Adipocyte (in vitro differentiated cells): ENCODE results near the gene OXER1.

Experiments
- DNase-seq: peaks from one replicate; pipeline ENCODE4 v3.0.0-alpha.2; 2015; ENCODE audit warnings: low read depth
- H3K27me3 ChIP-seq: replicated peaks from 2 replicates; pipeline ENCODE4 v1.7.0; 2013; ENCODE audit warnings: mild to moderate bottlenecking, low read length, moderate library complexity; ENCODE audit not compliant: control insufficient read depth, insufficient read depth
- H3K36me3 ChIP-seq: 2 replicates; pipeline ENCODE4 v1.7.0; 2013; ENCODE audit warnings: low read length, mild to moderate bottlenecking, moderate library complexity; ENCODE audit not compliant: control insufficient read depth, insufficient read depth, severe bottlenecking
- H3K4me1 ChIP-seq: 2 replicates; pipeline ENCODE4 v1.7.0; 2013; ENCODE audit warnings: mild to moderate bottlenecking, low read length, moderate library complexity; ENCODE audit not compliant: control insufficient read depth, insufficient read depth
- H3K4me3 ChIP-seq: 2 replicates; pipeline ENCODE4 v1.7.0; 2013; ENCODE audit warnings: mild to moderate bottlenecking, low read length, moderate library complexity
- H3K9ac ChIP-seq: 2 replicates; pipeline ENCODE4 v1.7.0; 2013; ENCODE audit warnings: mild to moderate bottlenecking, low read length, moderate library complexity
- H3K9me3 ChIP-seq: 2 replicates; pipeline ENCODE4 v1.7.0; 2013; ENCODE audit warnings: mild to moderate bottlenecking, low read length, moderate library complexity; ENCODE audit not compliant: control insufficient read depth

Gene OXER1

DNA sequence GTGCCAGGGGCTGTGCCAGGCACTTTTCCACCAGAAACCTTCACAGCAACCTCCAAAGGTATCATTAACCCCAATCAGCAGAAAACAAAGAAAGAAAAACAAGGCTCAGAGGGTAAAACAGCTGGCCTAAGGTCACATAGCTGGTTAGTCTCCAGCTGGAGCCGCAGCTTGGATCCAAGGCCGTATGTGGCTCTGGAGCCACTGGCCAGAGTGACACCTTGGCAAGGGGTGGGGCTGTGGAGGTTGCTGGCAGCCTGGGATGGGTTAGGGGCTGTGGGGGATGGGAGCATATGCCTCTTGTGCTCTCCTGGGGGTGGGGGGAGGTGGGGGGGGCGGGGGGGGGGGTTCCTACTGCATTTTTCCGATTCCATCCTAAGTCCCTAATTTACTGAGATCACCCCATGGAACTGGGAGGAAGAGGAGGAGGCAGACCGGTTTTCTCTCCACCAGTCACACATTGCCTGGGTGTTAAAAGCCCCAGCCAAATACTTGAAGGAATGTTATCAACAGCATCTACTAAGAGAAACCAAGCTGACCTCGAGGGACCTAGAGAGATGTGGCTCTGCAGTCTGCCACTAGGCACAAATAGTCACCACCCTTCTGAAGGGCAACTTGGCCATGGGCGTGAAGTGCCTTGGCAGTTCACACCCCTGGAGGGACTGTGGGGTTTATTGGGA lies 20.4 kb upstream of the OXER1 start:
- H3K9ac ChIP-seq = no peak overlapping the region
- DNase-seq = no peak
- no peak overlapping the region for H3K4me3 ChIP-seq
- no peaks in the 10 kb centered on the region for H3K9me3 ChIP-seq
- H3K4me1 ChIP-seq = no peaks in the 10 kb centered on the region
- H3K36me3 ChIP-seq = no peaks in the 10 kb centered on the region
- peaks cover 12% of the 10 kb centered on the region for H3K27me3 ChIP-seq

DNA sequence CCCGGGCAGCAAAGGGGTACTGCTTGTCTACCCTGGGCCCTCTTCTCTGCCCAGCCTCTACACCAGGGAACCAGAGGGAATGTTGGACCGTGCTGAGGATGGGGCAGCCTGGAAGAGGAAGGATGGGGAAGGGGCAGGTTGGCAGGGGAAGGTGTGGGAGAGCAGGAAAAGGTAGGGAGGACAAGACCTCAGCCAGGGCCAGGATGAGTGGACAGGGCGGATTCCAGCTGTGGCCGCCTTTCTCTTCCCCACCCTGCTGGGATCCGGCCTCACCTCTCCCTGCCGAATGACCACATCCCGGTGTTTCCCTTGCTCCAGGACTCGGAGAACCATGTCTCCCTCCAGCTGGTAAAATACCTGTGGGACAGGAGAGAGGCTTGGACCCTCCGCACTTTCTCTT lies 19.6 kb upstream of the OXER1 start:
- Histone ChIP-seq H3K27me3 (peaks cover 12% of the 10 kb centered on the region), H3K4me1 (peaks cover 2% of the 10 kb centered on the region), H3K36me3 (no peaks in the 10 kb centered on the region), H3K4me3 (no peak overlapping the region), H3K9me3 (no peaks in the 10 kb centered on the region), H3K9ac (no peak overlapping the region)
- no peak for DNase-seq

DNA sequence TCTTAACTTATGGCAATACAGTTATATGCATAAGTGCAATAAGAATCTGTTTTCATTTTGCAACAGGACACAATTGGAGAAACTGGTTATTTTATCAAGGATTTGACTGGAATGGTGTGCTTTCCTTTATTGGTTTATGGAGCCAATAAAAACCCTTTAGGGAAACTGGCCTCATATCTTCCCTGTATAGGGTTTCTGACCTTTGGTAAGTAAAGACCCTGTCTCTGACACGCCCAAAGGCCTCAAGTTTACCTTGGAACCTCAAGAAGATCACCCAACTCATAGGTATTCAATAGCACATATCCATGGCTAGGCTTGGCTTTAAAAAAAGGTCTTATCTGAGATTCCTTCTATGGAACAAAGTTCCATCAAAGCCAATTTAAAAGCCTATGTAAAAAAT lies 17.2 kb upstream of the OXER1 start:
- Histone ChIP-seq H3K9me3 (no peaks in the 10 kb centered on the region), H3K27me3 (peaks cover 4% of the 10 kb centered on the region), H3K36me3 (no peaks in the 10 kb centered on the region), H3K9ac (no peak overlapping the region), H3K4me1 (peaks cover 2% of the 10 kb centered on the region), H3K4me3 (no peak overlapping the region)
- DNase-seq = no peak

DNA sequence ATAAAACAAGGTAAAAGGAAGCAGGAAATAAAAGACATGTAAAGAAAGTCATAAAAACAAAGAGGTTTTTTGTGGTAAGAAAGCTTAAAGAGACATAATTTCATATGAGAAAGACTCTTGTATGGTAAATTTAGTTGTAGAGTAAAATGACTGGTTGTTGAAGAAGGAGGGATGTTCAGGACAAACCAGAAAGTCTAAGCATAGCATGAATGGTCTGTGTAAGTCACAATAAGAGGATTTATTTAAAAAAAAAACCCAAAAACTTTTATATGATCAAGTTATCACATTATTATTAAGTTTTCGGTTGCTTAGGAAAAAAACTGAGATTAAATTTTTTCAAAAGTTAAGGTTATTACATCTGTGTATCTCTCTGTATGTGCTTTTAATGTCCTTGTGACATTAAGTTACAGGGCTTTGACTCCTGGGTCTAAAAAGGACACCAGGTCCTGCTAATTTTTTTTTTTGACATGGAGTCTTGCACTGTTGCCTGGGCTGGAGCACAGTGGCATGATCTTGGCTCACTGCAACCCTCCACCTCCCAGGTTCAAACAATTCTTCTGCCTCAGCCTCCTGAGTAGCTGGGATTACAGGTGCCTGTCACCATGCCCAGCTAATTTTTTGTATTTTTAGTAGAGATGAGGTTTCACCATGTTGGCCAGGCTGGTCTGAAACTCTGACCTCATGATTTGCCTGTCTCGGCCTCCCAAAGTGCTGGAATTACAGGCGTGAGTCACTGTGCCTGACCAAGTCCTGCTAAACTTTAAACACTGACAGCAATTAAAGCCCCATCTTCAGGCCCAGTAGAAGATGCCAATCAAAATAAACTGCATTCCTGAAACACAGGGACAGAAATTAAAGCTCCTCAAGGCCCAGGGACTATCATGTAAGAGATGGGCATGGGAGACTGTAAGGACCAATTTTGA lies 14.2 kb upstream of the OXER1 start:
- DNase-seq = no peak
- Histone ChIP-seq H3K27me3 (peaks cover 3% of the 10 kb centered on the region), H3K9ac (no peak overlapping the region), H3K9me3 (no peaks in the 10 kb centered on the region), H3K36me3 (no peaks in the 10 kb centered on the region), H3K4me1 (peaks cover 2% of the 10 kb centered on the region), H3K4me3 (no peak overlapping the region)

DNA sequence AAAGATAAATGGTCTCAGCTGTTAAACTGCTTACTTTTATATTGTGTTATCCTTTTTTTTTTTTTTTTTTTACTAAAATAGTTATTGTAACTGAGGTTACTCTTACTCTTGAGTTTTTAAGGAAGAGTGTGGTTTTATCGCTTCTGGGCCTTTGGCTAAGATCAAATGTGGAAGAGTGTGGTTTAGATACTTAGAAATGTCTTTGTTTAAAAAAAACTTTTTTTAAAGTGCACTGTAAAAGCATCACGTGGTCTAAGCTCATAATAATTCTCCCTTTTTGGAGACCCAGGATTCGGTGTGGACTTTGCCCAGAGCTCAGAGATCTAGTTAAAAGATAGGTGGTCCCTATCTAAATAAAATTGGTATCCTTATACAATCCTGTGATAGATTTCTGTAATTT lies 11.9 kb upstream of the OXER1 start:
- Histone ChIP-seq H3K4me1 (peaks cover 2% of the 10 kb centered on the region), H3K36me3 (no peaks in the 10 kb centered on the region), H3K27me3 (no peaks in the 10 kb centered on the region), H3K9me3 (no peaks in the 10 kb centered on the region), H3K4me3 (no peak overlapping the region), H3K9ac (no peak overlapping the region)
- DNase-seq = no peak

DNA sequence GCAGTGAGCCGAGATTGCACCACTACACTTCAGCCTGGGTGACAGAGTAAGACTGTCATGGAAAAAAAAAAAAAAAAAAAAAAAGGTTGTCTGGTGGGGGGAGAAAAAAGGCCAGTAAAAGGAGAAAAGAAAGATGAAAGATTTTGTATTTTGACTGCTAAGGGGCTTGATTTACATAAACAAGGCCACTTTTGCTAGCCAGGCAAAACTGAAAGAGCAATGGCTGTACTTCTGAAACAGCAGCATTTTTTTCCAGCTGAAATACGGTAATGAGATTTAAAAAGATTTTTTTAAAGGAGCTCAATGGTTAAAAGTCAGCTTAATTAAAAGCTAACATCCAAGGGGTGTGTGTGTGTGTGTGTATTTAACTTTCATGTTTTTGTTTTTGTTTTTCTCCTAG lies 11.3 kb upstream of the OXER1 start:
- no peak for DNase-seq
- Histone ChIP-seq H3K4me1 (peaks cover 2% of the 10 kb centered on the region), H3K9ac (no peak overlapping the region), H3K27me3 (no peaks in the 10 kb centered on the region), H3K4me3 (no peak overlapping the region), H3K9me3 (no peaks in the 10 kb centered on the region), H3K36me3 (no peaks in the 10 kb centered on the region)

DNA sequence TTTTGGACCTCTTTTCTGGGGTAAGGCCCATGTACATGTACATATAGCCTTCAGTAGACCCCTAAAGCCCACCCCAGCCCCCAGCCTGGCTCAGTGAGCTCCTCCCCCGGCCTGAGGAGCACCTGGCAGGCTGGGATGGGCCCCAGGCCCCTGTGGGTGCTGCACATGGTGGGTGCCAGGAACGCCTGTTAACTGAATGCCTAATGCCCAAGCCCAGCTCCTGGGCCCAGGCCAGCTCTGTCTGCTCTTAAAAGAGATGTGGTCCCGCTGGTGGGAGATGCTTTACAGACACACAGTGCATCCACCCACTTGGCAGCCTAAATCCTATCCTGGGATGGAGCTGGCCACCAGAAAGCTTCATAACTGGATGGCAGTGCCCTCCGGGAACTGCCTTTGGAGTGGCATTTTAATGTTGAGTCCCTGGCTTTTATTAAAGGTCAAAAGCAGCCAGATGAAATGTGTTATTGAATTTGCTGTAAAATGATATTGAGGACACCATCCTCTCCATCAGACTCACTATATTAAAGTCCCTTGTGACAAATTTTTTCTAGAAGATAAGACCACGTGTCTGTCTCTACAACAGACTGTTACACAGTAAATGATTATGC lies 7.7 kb upstream of the OXER1 start:
- no peaks in the 10 kb centered on the region for H3K36me3 ChIP-seq
- H3K9me3 ChIP-seq = no peaks in the 10 kb centered on the region
- no peaks in the 10 kb centered on the region for H3K27me3 ChIP-seq
- no peak for DNase-seq
- no peaks in the 10 kb centered on the region for H3K4me1 ChIP-seq
- no peak overlapping the region for H3K9ac ChIP-seq
- no peak overlapping the region for H3K4me3 ChIP-seq

DNA sequence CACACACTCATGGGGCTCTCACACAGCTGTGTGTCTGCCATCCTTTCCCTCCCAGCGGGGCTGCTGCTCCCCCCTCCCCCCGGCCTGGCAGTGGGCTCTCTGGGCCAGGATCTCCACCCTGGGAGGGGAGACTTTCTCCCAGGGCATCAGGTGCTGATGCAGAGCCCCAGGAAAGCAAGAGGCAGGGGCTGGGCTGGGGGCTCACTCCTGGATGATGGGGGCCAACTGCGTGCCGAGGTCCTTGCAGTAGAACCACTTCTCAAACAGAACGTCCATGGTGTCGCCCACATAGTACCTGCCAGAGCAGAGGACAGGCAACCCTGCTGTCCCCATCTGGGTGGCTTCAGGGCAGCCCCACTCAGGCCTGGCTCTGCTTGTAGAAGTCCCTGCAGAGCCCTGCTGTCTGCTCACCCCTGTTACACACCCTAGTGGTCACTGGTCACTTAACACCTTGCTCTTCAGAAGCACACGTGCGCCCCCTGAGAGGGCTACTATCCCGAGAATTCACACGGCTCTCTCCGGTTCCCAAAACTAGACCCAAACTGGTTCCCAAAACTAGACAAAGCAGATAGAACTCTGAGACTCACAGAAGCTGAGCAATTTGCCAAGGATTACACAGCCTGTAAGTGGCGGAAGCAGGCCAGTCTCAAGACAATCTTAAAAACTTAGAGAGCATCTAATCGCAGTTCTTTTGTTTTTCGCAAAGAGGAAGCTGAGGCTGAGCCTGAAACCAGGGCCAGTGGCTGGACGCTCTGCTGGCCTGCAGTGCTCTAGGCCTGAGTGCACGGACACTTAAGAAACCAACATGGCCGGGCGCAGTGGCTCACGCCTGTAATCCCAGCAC lies 6.6 kb upstream of the OXER1 start:
- H3K9me3 ChIP-seq = no peaks in the 10 kb centered on the region
- no peak overlapping the region for H3K9ac ChIP-seq
- H3K27me3 ChIP-seq = no peaks in the 10 kb centered on the region
- no peaks in the 10 kb centered on the region for H3K4me1 ChIP-seq
- H3K36me3 ChIP-seq = no peaks in the 10 kb centered on the region
- no peak overlapping the region for H3K4me3 ChIP-seq
- no peak for DNase-seq

DNA sequence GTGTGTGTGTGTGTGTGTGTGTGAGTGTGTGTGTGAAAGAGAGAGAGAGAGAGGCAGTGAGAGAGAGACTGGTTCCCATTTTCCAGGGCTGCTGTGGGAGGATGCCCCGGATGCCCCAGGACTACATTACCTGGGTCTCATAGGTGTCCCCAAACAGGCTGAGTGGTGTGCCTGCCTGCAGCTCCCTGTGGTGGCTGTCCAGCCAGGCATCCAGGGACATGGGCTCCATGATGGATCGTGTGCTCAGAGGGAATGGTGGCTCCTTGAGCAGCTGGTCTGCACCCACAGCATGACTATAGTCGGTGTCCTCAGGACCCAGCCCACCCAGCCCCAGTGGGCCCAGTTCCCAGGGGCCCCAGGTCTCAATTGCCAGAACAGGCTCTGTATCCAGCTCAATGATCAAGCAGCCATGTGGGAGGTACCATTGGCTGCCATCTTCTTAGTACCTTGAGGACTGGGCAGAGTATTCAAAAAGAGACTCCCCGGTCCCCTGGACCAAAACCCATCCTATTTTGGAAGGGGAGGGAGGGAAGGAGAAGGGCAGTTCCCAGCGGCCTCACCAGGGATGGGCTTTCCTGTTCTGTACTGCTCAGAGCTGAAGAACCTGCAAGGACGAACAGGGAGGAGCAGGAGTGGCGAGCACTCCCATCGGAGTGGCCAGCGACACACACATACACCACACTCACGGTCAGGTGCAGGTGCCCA lies 5.8 kb upstream of the OXER1 start:
- Histone ChIP-seq H3K9me3 (no peaks in the 10 kb centered on the region), H3K4me3 (no peak overlapping the region), H3K4me1 (no peaks in the 10 kb centered on the region), H3K9ac (no peak overlapping the region), H3K36me3 (no peaks in the 10 kb centered on the region), H3K27me3 (no peaks in the 10 kb centered on the region)
- DNase-seq = no peak

DNA sequence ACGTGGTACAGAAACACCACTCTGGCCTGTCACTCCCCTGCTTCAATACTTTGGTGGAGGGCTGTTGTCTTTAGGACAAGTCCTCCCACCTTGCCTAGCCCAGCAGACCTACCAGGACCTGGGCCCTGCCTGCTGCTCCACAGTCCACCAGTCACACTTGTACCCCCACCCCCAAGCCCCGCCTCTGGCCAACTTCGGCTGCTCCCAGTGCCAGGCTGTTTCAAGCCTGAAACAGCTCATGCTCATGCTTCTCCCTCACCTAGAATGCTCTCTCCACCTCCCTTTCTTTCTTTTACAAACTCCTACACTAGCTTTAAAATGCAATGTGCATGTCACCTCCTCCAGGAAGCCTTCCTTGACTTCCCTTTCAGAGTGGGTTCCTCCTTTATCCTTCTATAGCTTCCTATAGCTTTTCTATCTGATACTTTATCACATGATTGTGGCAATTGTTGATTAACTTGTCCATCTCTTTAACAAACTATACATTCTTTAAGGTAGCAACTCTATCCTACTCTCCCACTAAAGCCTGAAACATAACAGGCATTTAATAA lies 4.8 kb upstream of the OXER1 start:
- Histone ChIP-seq H3K36me3 (no peaks in the 10 kb centered on the region), H3K9me3 (no peaks in the 10 kb centered on the region), H3K9ac (no peak overlapping the region), H3K4me3 (no peak overlapping the region), H3K4me1 (no peaks in the 10 kb centered on the region), H3K27me3 (no peaks in the 10 kb centered on the region)
- DNase-seq = no peak
